ENCODE results near the gene FBXO15.

- no peak for TF ChIP-seq CTCF (IDR thresholded peaks at IDR 0.05; ENCODE audit: low read depth, low read length)
- TF ChIP-seq EZH2phosphoT487 (IDR thresholded peaks at IDR 0.05; ENCODE audit: low read depth), result no peak
These were observed 39.2 kb downstream of the FBXO15 start for GRCh38 chr18:74108460-74108859.
